HCT116 (cell line): ENCODE results near the gene PXDN. TPM values are rescaled to one million over a fixed set of nuclear protein-coding genes. Genes with fewer than 3 reads are reported as not detected.

Experiments used
- ATAC-seq: fragments of 200-7000 bp; cut with Tn5 transposase; 2 replicates; pipeline ENCODE4 v1.9.1; 2020; ENCODE audit warnings: mild to moderate bottlenecking, moderate library complexity
- BruUV-seq: library from RNA; stranded (reverse); fragments of 400-500 nt; replicated peaks from 2 replicates; lab custom pipeline; 2021; lab: Mats Ljungman, UMichigan
- CTCF ChIA-PET: fragments of 300-600 bp; sonication (Branson Sonifier 250); formaldehyde crosslinking; loops from one replicate; lab custom pipeline; 2021; ENCODE audit warnings: antibody characterized with exemption; lab: Charles Lee
- POLR2A ChIA-PET: fragments of 300-600, 350-600 bp; sonication (Branson Sonifier 250); formaldehyde crosslinking; loops from one replicate; lab custom pipeline; 2021; ENCODE audit warnings: antibody characterized with exemption; lab: Charles Lee
- RAD21 ChIA-PET, 2 experiments: fragments of 300-600 bp; sonication (Branson Sonifier 250); formaldehyde crosslinking; loops; one replicate each; lab custom pipeline; 2023; ENCODE audit warnings: low total read pairs in 2 of 2; ENCODE audit not compliant: uncharacterized antibody in 2 of 2, unreplicated experiment in 2 of 2, low non-redundant PET in 1 of 2; lab: Charles Lee
- DNase-seq: peaks from one replicate; pipeline ENCODE4 v3.0.0-alpha.2; 2010; ENCODE audit warnings: low read depth, low spot score
- H2AFZ ChIP-seq: fragments of 200-600 bp; shearing (Covaris generic), sonication (generic); 2 replicates; pipeline ENCODE4 v1.6.1; 2017; ENCODE audit warnings: low read depth, mixed run types, mixed read lengths, antibody characterized with exemption, low read length; ENCODE audit not compliant: poor library complexity, severe bottlenecking
- H3K27ac ChIP-seq: 2 replicates; pipeline ENCODE4 v1.5.1; 2012; ENCODE audit warnings: low read depth, low read length
- H3K27me3 ChIP-seq: fragments of 200-600 bp; sonication (generic); 2 replicates; pipeline ENCODE4 v1.6.1; 2016; ENCODE audit warnings: mixed run types, low read length, mixed read lengths; ENCODE audit not compliant: insufficient read depth
- H3K36me3 ChIP-seq, 2 experiments: fragments of 200-500 bp in 1 of 2; fragments of 200-600 bp in 1 of 2; sonication (Bioruptor generic) in 1 of 2; sonication (generic) in 1 of 2; 2 replicates each; pipeline versions ENCODE4 v1.5.1 to v1.6.1; 2014 to 2016; ENCODE audit warnings: low read length in 2 of 2, inconsistent platforms in 1 of 2, mixed read lengths in 1 of 2, mixed run types in 1 of 2; ENCODE audit not compliant: insufficient read depth in 2 of 2, control insufficient read depth in 1 of 2
- H3K4me1 ChIP-seq, 2 experiments: fragments of 200-600 bp in 1 of 2; sonication (generic) in 1 of 2; 2 replicates each; pipeline versions ENCODE4 v1.5.1 to v1.6.1; 2012 to 2017; ENCODE audit warnings: low read length in 2 of 2, inconsistent platforms in 1 of 2, mild to moderate bottlenecking in 1 of 2, mixed read lengths in 1 of 2, mixed run types in 1 of 2, moderate library complexity in 1 of 2; ENCODE audit not compliant: insufficient read depth in 2 of 2, control insufficient read depth in 1 of 2
- H3K4me2 ChIP-seq: fragments of 200-600 bp; sonication (generic); 2 replicates; pipeline ENCODE4 v1.6.1; 2017; ENCODE audit warnings: mixed run types, low read length, mixed read lengths
- H3K4me3 ChIP-seq, 2 experiments: fragments of 200-600 bp in 1 of 2; sonication (generic) in 1 of 2; replicated peaks in 1 of 2; 2 replicates each; pipeline ENCODE4 v1.5.1; 2011 to 2016; ENCODE audit warnings: low read length in 2 of 2, control low read depth in 1 of 2, low read depth in 1 of 2, mild to moderate bottlenecking in 1 of 2, mixed read lengths in 1 of 2, mixed run types in 1 of 2
- H3K79me2 ChIP-seq: fragments of 200-600 bp; sonication (generic); 2 replicates; pipeline ENCODE4 v1.6.1; 2017; ENCODE audit warnings: mild to moderate bottlenecking, mixed run types, low read length, moderate library complexity, mixed read lengths; ENCODE audit not compliant: insufficient read depth
- H3K9ac ChIP-seq: fragments of 200-600 bp; sonication (generic); 2 replicates; pipeline ENCODE4 v1.6.1; 2016; ENCODE audit warnings: low read length, mixed read lengths
- H3K9me2 ChIP-seq: fragments of 200-600 bp; sonication (generic), shearing (Covaris generic); 2 replicates; pipeline ENCODE4 v1.6.1; 2017; ENCODE audit warnings: mixed run types, mild to moderate bottlenecking, moderate library complexity; ENCODE audit not compliant: insufficient read depth
- H3K9me3 ChIP-seq, 2 experiments: fragments of 200-500 bp in 1 of 2; fragments of 200-600 bp in 1 of 2; sonication (Bioruptor generic) in 1 of 2; sonication (generic) in 1 of 2; 2 replicates each; pipeline ENCODE4 v1.6.1; 2014 to 2017; ENCODE audit warnings: low read length in 2 of 2, mixed read lengths in 2 of 2, inconsistent platforms in 1 of 2, low read depth in 1 of 2, mild to moderate bottlenecking in 1 of 2, mixed run types in 1 of 2, moderate library complexity in 1 of 2; ENCODE audit not compliant: control insufficient read depth in 1 of 2, insufficient read depth in 1 of 2
- H4K20me1 ChIP-seq: fragments of 200-600 bp; sonication (generic), shearing (Covaris generic); 2 replicates; pipeline ENCODE4 v1.6.1; 2017; ENCODE audit warnings: mixed run types, mild to moderate bottlenecking, moderate library complexity; ENCODE audit not compliant: insufficient read depth
- ATF3 ChIP-seq: IDR thresholded peaks from 2 replicates; pipeline ENCODE4 v1.6.1; 2012
- EGR1 ChIP-seq: IDR thresholded peaks from 2 replicates; pipeline ENCODE4 v1.6.1; 2012; ENCODE audit warnings: low read depth
- ELF1 ChIP-seq: IDR thresholded peaks from 2 replicates; pipeline ENCODE4 v1.6.1; 2012; ENCODE audit warnings: low read depth, borderline replicate concordance
- FOSL1 ChIP-seq: IDR thresholded peaks from 2 replicates; pipeline ENCODE4 v1.6.1; 2012; ENCODE audit warnings: low read depth
- JUND ChIP-seq: IDR thresholded peaks from 2 replicates; pipeline ENCODE4 v1.6.1; 2012
- MAX ChIP-seq: IDR thresholded peaks from 2 replicates; pipeline ENCODE4 v1.6.1; 2012
- POLR2A ChIP-seq: IDR thresholded peaks from 2 replicates; pipeline ENCODE4 v1.7.0; 2011; ENCODE audit warnings: borderline replicate concordance; ENCODE audit not compliant: insufficient read depth, insufficient read length; ENCODE audit errors: extremely low read depth
- POLR2AphosphoS5 ChIP-seq: IDR thresholded peaks from 2 replicates; pipeline ENCODE4 v1.6.1; 2011; ENCODE audit warnings: mild to moderate bottlenecking, low read depth, low read length, moderate library complexity
- RAD21 ChIP-seq: IDR thresholded peaks from 2 replicates; pipeline ENCODE4 v1.6.1; 2012; ENCODE audit warnings: low read depth, mild to moderate bottlenecking
- SIN3A ChIP-seq: IDR thresholded peaks from 2 replicates; pipeline ENCODE4 v1.6.1; 2012; ENCODE audit warnings: low read depth
- SP1 ChIP-seq: IDR thresholded peaks from 2 replicates; pipeline ENCODE4 v1.6.1; 2012; ENCODE audit warnings: low read depth
- SRF ChIP-seq: IDR thresholded peaks from 2 replicates; pipeline ENCODE4 v1.6.1; 2012; ENCODE audit warnings: low read depth
- TCF7L2 ChIP-seq: IDR thresholded peaks from 2 replicates; pipeline ENCODE4 v1.7.0; 2011; ENCODE audit warnings: borderline replicate concordance, inconsistent platforms; ENCODE audit not compliant: insufficient read depth, insufficient read length; ENCODE audit errors: extremely low read depth
- YY1 ChIP-seq: IDR thresholded peaks from 2 replicates; pipeline ENCODE4 v1.6.1; 2011; ENCODE audit warnings: low read length, low read depth, moderate library complexity, mild to moderate bottlenecking; ENCODE audit not compliant: insufficient replicate concordance; ENCODE audit errors: extremely low read depth
- ZNF274 ChIP-seq: fragments of 200-500 bp; sonication (Bioruptor generic); IDR thresholded peaks from 2 replicates; pipeline ENCODE4 v1.6.1; 2014; ENCODE audit warnings: mild to moderate bottlenecking, low read depth, low read length, inconsistent platforms
- intact Hi-C: fragments of 100-400 bp; cut with micrococcal nuclease; formaldehyde crosslinking; loops from 2 replicates; pipeline ENCODE4 v1.10.0; 2022
- total RNA-seq: library from RNA; stranded (reverse); gene quantifications from one replicate; pipeline ENCODE4 v1.2.1, GENCODE V29; 2021; ENCODE audit not compliant: unreplicated experiment
- TF ChIP-seq, protein P1 (sequence below), 3 experiments: fragments of 200-600 bp in 1 of 3; sonication (generic) in 1 of 3; IDR thresholded peaks in 2 of 3; conservative IDR thresholded peaks in 1 of 3; 2 replicates each; pipeline ENCODE4 v1.5.1; 2012 to 2017; ENCODE audit warnings: low read depth in 2 of 3, low read length in 2 of 3, antibody characterized with exemption in 1 of 3, borderline replicate concordance in 1 of 3, control low read depth in 1 of 3, mild to moderate bottlenecking in 1 of 3, mixed read lengths in 1 of 3, mixed run types in 1 of 3, moderate library complexity in 1 of 3; ENCODE audit not compliant: insufficient read depth in 1 of 3

Gene PXDN
- total RNA-seq, 1 experiment from 2014 or later: 10.7 TPM

DNA sequence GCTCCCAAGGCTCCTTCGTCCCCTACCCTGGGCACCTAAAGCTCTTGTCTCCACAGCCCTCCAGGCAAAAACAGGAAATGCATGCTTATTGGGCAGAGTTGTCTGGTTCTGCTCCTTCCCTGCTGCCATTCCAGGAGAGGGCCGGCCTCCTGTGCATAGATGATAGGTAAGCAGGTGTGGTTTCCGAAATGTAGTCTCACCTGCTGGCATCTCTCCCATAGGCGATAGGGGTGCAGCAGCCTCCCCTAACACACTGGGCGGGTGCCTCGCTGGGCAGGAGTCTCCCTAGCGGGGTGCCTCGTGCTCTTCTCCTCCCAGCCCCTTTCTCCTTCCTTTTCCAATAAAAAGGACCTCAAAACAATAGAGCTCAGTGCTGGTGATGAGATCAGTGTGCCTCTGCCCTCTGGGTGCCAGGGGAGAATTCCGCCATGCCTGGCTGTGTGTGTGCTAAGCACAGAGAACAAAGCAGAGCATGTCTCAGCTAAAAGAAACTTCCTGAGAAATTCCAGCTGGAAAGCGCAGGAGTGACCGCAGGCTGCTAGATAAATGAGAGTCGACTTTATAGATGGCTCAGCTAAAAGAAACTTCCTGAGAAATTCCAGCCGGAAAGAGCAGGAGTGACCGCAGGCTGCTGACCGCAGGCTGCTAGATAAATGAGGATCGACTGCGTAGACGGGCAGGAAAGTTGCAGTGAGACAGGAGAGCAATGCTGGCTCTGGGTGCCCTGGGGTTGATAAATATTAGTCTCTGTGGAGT is 11.3 kb upstream of the PXDN start:
- Histone ChIP-seq H3K9me3 (no peaks in the 10 kb centered on the region), H3K27ac (no peak overlapping the region), H3K27me3 (0 out of 2 replicates have a peak, but pooled peaks cover 3% of the 10 kb centered on the region), H3K9me2 (no peaks in the 10 kb centered on the region), H3K36me3 (no peaks in the 10 kb centered on the region), H3K79me2 (no peaks in the 10 kb centered on the region), H3K4me2 (no peak overlapping the region), H3K4me1 (no peaks in the 10 kb centered on the region; a peak in 1 of 4 replicates), H4K20me1 (no peaks in the 10 kb centered on the region), H3K9ac (no peak overlapping the region), H2AFZ (no peak overlapping the region), H3K4me3 (no peak overlapping the region)
- POLR2A ChIA-PET: no interaction called here
- RAD21 ChIA-PET: no interaction called here
- intact Hi-C loops: no loop called here
- CTCF ChIA-PET: no interaction called here
- ATAC-seq: no peak
- BruUV-seq: no TSS peak
- DNase-seq: no peak
- TF ChIP-seq JUND (no peak), MAX (no peak), ZNF274 (no peak), SIN3A (no peak), TCF7L2 (no peak), FOSL1 (no peak), ATF3 (no peak), RAD21 (no peak), POLR2AphosphoS5 (no peak), EGR1 (no peak), YY1 (no peak), SRF (no peak), POLR2A (no peak), ELF1 (no peak), SP1 (no peak)
- TF ChIP-seq, protein P1, sequence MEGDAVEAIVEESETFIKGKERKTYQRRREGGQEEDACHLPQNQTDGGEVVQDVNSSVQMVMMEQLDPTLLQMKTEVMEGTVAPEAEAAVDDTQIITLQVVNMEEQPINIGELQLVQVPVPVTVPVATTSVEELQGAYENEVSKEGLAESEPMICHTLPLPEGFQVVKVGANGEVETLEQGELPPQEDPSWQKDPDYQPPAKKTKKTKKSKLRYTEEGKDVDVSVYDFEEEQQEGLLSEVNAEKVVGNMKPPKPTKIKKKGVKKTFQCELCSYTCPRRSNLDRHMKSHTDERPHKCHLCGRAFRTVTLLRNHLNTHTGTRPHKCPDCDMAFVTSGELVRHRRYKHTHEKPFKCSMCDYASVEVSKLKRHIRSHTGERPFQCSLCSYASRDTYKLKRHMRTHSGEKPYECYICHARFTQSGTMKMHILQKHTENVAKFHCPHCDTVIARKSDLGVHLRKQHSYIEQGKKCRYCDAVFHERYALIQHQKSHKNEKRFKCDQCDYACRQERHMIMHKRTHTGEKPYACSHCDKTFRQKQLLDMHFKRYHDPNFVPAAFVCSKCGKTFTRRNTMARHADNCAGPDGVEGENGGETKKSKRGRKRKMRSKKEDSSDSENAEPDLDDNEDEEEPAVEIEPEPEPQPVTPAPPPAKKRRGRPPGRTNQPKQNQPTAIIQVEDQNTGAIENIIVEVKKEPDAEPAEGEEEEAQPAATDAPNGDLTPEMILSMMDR (IDR thresholded peaks at IDR 0.05 in 2 of 3, conservative IDR thresholded peaks at IDR 0.05 in 1 of 3; ENCODE audit: borderline replicate concordance in 1 of 3, insufficient read depth in 1 of 3, low read depth in 2 of 3, low read length in 2 of 3): no peak
